ENCODE measurements around the gene FADS2.
A peak's percentile ranks its signal among the peaks of the same experiment; 100 is the strongest.

The FADS2 gene

GRCh38 chr11:61827571-61828378 is at the start of gene FADS2:
FADS2 (plus strand) TSS chr11:61828300; CDS start chr11:61828391, 91 bp downstream.
- DNase-seq (ENCODE audit: low read depth in 3 of 3): peak; percentile 46 to 76 (median 56)

- DNase-seq (ENCODE audit: low read depth in 3 of 3): no peak
Observed at GRCh38 chr11:61778357-61778886, 49.7 kb upstream of the FADS2 start.

GRCh38 chr11:61778920-61779650 is 49.0 kb upstream of the FADS2 start:
- DNase-seq (ENCODE audit: low read depth in 3 of 3): no peak

- no peak for DNase-seq (ENCODE audit: low read depth in 3 of 3)
Observed at GRCh38 chr11:61779666-61780525, 48.2 kb upstream of the FADS2 start.

GRCh38 chr11:61780581-61781162 is 47.4 kb upstream of the FADS2 start:
- DNase-seq (ENCODE audit: low read depth in 3 of 3): no peak

GRCh38 chr11:61781585-61781984 is 46.5 kb upstream of the FADS2 start:
- DNase-seq (ENCODE audit: low read depth in 3 of 3): no peak

- DNase-seq (ENCODE audit: low read depth in 3 of 3): no peak
Observed at GRCh38 chr11:61782299-61782698, 45.8 kb upstream of the FADS2 start.

GRCh38 chr11:61782841-61783240 is 45.3 kb upstream of the FADS2 start:
- DNase-seq (ENCODE audit: low read depth in 3 of 3): no peak

- no peak for DNase-seq (ENCODE audit: low read depth in 3 of 3)
Observed at GRCh38 chr11:61783717-61784505, 44.2 kb upstream of the FADS2 start.

GRCh38 chr11:61784506-61784805 is 43.6 kb upstream of the FADS2 start:
- DNase-seq (ENCODE audit: low read depth in 3 of 3): no peak

GRCh38 chr11:61785837-61786402 is 42.2 kb upstream of the FADS2 start:
- no peak for DNase-seq (ENCODE audit: low read depth in 3 of 3)

GRCh38 chr11:61787928-61788491 is 40.1 kb upstream of the FADS2 start:
- no peak for DNase-seq (ENCODE audit: low read depth in 3 of 3)

GRCh38 chr11:61791737-61792309 is 36.3 kb upstream of the FADS2 start:
- peak; percentile 21 to 33 (median 22) for DNase-seq (ENCODE audit: low read depth in 3 of 3)

- peak; percentile 76 to 85 (median 80) for DNase-seq (ENCODE audit: low read depth in 3 of 3)
Observed at GRCh38 chr11:61792310-61793082, 35.6 kb upstream of the FADS2 start, which contains the start of the genes FEN1 and TMEM258. FEN1 (plus strand) TSS chr11:61792911; CDS start chr11:61795362, 2,451 bp downstream. TMEM258 (minus strand) TSS chr11:61792599; CDS start chr11:61792558, 41 bp downstream.

GRCh38 chr11:61793083-61793828 is 34.8 kb upstream of the FADS2 start:
- DNase-seq (ENCODE audit: low read depth in 3 of 3): no peak

- no peak for DNase-seq (ENCODE audit: low read depth in 3 of 3)
Observed at GRCh38 chr11:61793829-61794204, 34.3 kb upstream of the FADS2 start.

GRCh38 chr11:61794579-61794978 is 33.5 kb upstream of the FADS2 start:
- no peak for DNase-seq (ENCODE audit: low read depth in 3 of 3)

GRCh38 chr11:61795459-61795858 is 32.6 kb upstream of the FADS2 start:
- no peak for DNase-seq (ENCODE audit: low read depth in 3 of 3)
